Mesenchymal stem cell (in vitro differentiated cells and primary cell): ENCODE results near the gene GPRC5C.

ENCODE experiments used
- DNase-seq: peaks from one replicate; pipeline ENCODE4 v3.0.0-alpha.2; 2013
- H2AFZ ChIP-seq: one replicate; pipeline ENCODE4 v1.6.1; 2013; ENCODE audit warnings: low read depth, mild to moderate bottlenecking, control low read depth, inconsistent platforms, low read length, moderate library complexity
- H2AK5ac ChIP-seq: 2 replicates; pipeline ENCODE4 v1.6.1; 2013; ENCODE audit warnings: low read length, moderate library complexity, mild to moderate bottlenecking, inconsistent platforms; ENCODE audit not compliant: severe bottlenecking
- H2BK120ac ChIP-seq: one replicate; pipeline ENCODE4 v1.6.1; 2013; ENCODE audit warnings: low read depth, mild to moderate bottlenecking, inconsistent platforms, low read length, moderate library complexity
- H2BK12ac ChIP-seq, 2 experiments: one replicate each; pipeline ENCODE4 v1.6.1; 2013; ENCODE audit warnings: inconsistent platforms in 2 of 2, low read length in 2 of 2, mild to moderate bottlenecking in 2 of 2, moderate library complexity in 2 of 2, control low read depth in 1 of 2
- H2BK15ac ChIP-seq: one replicate; pipeline ENCODE4 v1.6.1; 2013; ENCODE audit warnings: mild to moderate bottlenecking, low read depth, inconsistent platforms; ENCODE audit not compliant: poor library complexity, severe bottlenecking
- H2BK5ac ChIP-seq: 2 replicates; pipeline ENCODE4 v1.6.1; 2013; ENCODE audit warnings: low read depth, mild to moderate bottlenecking, low read length, control low read depth, inconsistent platforms; ENCODE audit not compliant: poor library complexity, severe bottlenecking
- H3K14ac ChIP-seq, 2 experiments: one replicate each; pipeline ENCODE4 v1.6.1; 2013; ENCODE audit warnings: inconsistent platforms in 2 of 2, low read length in 2 of 2, control low read depth in 1 of 2, mild to moderate bottlenecking in 1 of 2, moderate library complexity in 1 of 2
- H3K18ac ChIP-seq, 2 experiments: one replicate each; pipeline ENCODE4 v1.6.1; 2013; ENCODE audit warnings: inconsistent platforms in 2 of 2, low read length in 2 of 2, control low read depth in 1 of 2, low read depth in 1 of 2, mild to moderate bottlenecking in 1 of 2
- H3K23ac ChIP-seq, 2 experiments: one replicate each; pipeline ENCODE4 v1.6.1; 2013; ENCODE audit warnings: inconsistent platforms in 2 of 2, low read length in 2 of 2, mild to moderate bottlenecking in 2 of 2, moderate library complexity in 2 of 2, control low read depth in 1 of 2
- H3K27ac ChIP-seq: 2 replicates; pipeline ENCODE4 v1.5.1; 2013; ENCODE audit warnings: mild to moderate bottlenecking, moderate library complexity, low read length, control low read depth, inconsistent platforms; ENCODE audit not compliant: poor library complexity, severe bottlenecking
- H3K27me3 ChIP-seq, 2 experiments: 2 replicates each; pipeline versions ENCODE4 v1.6.1 to v1.7.0; 2013; ENCODE audit warnings: low read length in 2 of 2, mild to moderate bottlenecking in 2 of 2, moderate library complexity in 2 of 2, control low read depth in 1 of 2, inconsistent platforms in 1 of 2; ENCODE audit not compliant: control insufficient read depth in 1 of 2, insufficient read depth in 1 of 2
- H3K36me3 ChIP-seq, 2 experiments: 2 replicates each; pipeline versions ENCODE4 v1.6.1 to v1.7.0; 2013; ENCODE audit warnings: low read length in 2 of 2, control low read depth in 1 of 2, inconsistent platforms in 1 of 2, low read depth in 1 of 2, mild to moderate bottlenecking in 1 of 2; ENCODE audit not compliant: insufficient read depth in 2 of 2, control insufficient read depth in 1 of 2
- H3K4ac ChIP-seq, 2 experiments: one replicate each; pipeline ENCODE4 v1.6.1; 2013; ENCODE audit warnings: inconsistent platforms in 2 of 2, low read length in 2 of 2, mild to moderate bottlenecking in 2 of 2, moderate library complexity in 2 of 2, control low read depth in 1 of 2, low read depth in 1 of 2
- H3K4me1 ChIP-seq: 2 replicates; pipeline ENCODE4 v1.6.1; 2013; ENCODE audit warnings: low read depth, low read length, control low read depth; ENCODE audit not compliant: control insufficient read depth, insufficient read depth
- H3K4me2 ChIP-seq: 2 replicates; pipeline ENCODE4 v1.6.1; 2013; ENCODE audit warnings: low read length, mild to moderate bottlenecking, inconsistent platforms; ENCODE audit not compliant: poor library complexity, severe bottlenecking
- H3K4me3 ChIP-seq, 2 experiments: 2 replicates each; pipeline versions ENCODE4 v1.5.1 to v1.7.0; 2013; ENCODE audit warnings: low read length in 2 of 2, mild to moderate bottlenecking in 2 of 2, control low read depth in 1 of 2, low read depth in 1 of 2; ENCODE audit not compliant: insufficient read depth in 1 of 2
- H3K79me1 ChIP-seq: replicated peaks from 2 replicates; pipeline ENCODE4 v1.6.1; 2013; ENCODE audit warnings: mild to moderate bottlenecking, control low read depth, low read length, inconsistent platforms; ENCODE audit not compliant: poor library complexity, severe bottlenecking
- H3K9ac ChIP-seq: 2 replicates; pipeline ENCODE4 v1.7.0; 2013; ENCODE audit warnings: mild to moderate bottlenecking, low read length, moderate library complexity
- H3K9me3 ChIP-seq: 2 replicates; pipeline ENCODE4 v1.7.0; 2013; ENCODE audit warnings: mild to moderate bottlenecking, low read length; ENCODE audit not compliant: control insufficient read depth
- H4K8ac ChIP-seq: one replicate; pipeline ENCODE4 v1.6.1; 2013; ENCODE audit warnings: inconsistent platforms, mild to moderate bottlenecking, low read length, moderate library complexity
- H4K91ac ChIP-seq: one replicate; pipeline ENCODE4 v1.6.1; 2013; ENCODE audit warnings: mild to moderate bottlenecking, low read length, inconsistent platforms
- WGBS: methylation state at CpG from one replicate; pipeline ENCODE4 v1.1.7; 2013; ENCODE audit warnings: mixed read lengths; 5-methylcytosine and 5-hydroxymethylcytosine counted together

Gene GPRC5C

DNA sequence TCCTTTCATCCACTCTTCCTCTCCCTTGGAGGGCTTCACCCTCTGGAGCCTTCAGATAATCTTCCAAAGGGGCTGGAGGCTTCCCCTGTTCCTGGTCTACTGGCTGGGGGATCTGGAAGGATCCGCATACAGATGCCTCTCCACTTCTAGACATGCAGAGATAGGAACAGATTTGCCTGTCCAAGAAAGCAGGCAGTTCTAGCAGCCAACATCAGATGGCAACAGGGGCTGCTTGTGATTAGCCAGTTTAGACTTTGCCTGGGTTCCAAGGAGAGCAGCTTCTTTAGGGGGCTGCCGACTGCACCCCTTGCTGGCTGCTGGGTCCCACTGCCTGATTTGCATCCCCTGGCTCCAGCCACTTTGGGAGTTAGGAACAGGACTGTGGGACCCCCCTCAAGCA is 28.4 kb downstream of the GPRC5C start:
- H3K4me1 ChIP-seq = no peaks in the 10 kb centered on the region
- no peak overlapping the region for H2BK15ac ChIP-seq
- no peak overlapping the region for H3K23ac ChIP-seq
- H2BK12ac ChIP-seq = no peak overlapping the region
- WGBS = 73% methylated on average over 2 of the region's 2 CpGs
- H2BK120ac ChIP-seq = no peak overlapping the region
- H3K9ac ChIP-seq = no peak overlapping the region
- H2BK5ac ChIP-seq = no peak overlapping the region
- H3K14ac ChIP-seq = no peak overlapping the region
- H3K27ac ChIP-seq = no peak overlapping the region
- no peaks in the 10 kb centered on the region for H3K9me3 ChIP-seq
- no peak overlapping the region for H4K91ac ChIP-seq
- H3K4me3 ChIP-seq = no peak overlapping the region
- peaks cover 31 to 65% of the 10 kb centered on the region in 2 experiments for H3K27me3 ChIP-seq
- H3K18ac ChIP-seq = no peak overlapping the region
- H2AFZ ChIP-seq = no peak overlapping the region
- H3K4me2 ChIP-seq = no peak overlapping the region
- no peak for DNase-seq
- H2AK5ac ChIP-seq = no peak overlapping the region
- no peak overlapping the region for H4K8ac ChIP-seq
- H3K4ac ChIP-seq = no peak overlapping the region
- H3K36me3 ChIP-seq = no peaks in the 10 kb centered on the region
- no peaks in the 10 kb centered on the region for H3K79me1 ChIP-seq

DNA sequence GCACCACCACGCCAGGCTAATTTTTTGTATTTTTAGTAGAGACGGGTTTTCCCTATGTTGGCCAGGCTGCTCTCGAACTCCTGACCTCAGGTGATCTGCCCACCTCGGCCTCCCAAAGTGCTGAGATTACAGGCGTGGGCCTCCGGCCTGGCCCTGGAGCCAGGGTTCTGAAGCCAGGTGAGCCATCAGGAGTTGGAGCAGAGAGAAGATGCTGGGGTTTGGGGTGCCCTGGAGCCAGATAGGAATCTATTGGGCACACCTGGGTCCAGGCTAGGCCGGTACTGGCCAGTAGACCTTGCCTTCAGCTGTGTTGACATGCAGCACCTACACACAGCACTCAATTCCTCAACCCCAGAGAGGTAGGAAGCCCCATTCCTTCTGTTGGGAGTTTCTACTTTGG is 29.1 kb downstream of the GPRC5C start:
- Histone ChIP-seq H3K23ac (no peak overlapping the region), H3K79me1 (no peaks in the 10 kb centered on the region), H3K9me3 (no peaks in the 10 kb centered on the region), H4K8ac (no peak overlapping the region), H2AFZ (no peak overlapping the region), H2BK120ac (no peak overlapping the region), H3K9ac (no peak overlapping the region), H2BK12ac (no peak overlapping the region), H4K91ac (no peak overlapping the region), H2BK15ac (no peak overlapping the region), H3K4me1 (no peaks in the 10 kb centered on the region), H3K27ac (no peak overlapping the region), H2BK5ac (no peak overlapping the region), H3K4ac (no peak overlapping the region), H3K18ac (no peak overlapping the region), H3K14ac (no peak overlapping the region), H2AK5ac (no peak overlapping the region), H3K36me3 (no peaks in the 10 kb centered on the region), H3K4me2 (no peak overlapping the region), H3K4me3 (no peak overlapping the region), H3K27me3 (peaks cover 39 to 71% of the 10 kb centered on the region in 2 experiments)
- DNase-seq = no peak
- WGBS = 89% methylated on average over 6 of the region's 7 CpGs

DNA sequence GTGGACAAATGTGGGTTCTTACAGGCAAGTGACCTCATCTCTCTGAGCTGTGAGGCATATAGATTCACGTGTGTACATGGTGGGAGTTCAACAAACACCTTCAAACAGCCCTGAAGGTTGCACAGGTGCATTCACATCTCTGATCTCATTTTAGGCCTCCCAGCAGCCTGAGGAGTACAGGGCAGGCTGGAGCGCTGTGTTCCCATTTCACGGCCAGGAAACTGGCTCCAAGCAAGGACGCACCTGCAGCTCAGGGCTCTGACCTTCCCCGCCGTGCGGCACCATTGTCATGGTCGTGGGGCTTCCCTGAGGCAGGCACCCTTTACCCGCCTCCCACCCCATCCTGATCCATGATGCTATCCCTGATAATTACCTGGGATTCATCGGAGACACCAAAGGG is 29.7 kb downstream of the GPRC5C start:
- no peak overlapping the region for H2AFZ ChIP-seq
- no peak overlapping the region for H3K4me3 ChIP-seq
- H2BK120ac ChIP-seq = no peak overlapping the region
- H3K79me1 ChIP-seq = no peaks in the 10 kb centered on the region
- no peak overlapping the region for H3K4ac ChIP-seq
- H3K27me3 ChIP-seq = peaks cover 45 to 75% of the 10 kb centered on the region in 2 experiments
- H2BK15ac ChIP-seq = no peak overlapping the region
- H4K91ac ChIP-seq = no peak overlapping the region
- no peak overlapping the region for H2BK5ac ChIP-seq
- H2AK5ac ChIP-seq = no peak overlapping the region
- WGBS = 82% methylated on average over 9 of the region's 10 CpGs
- no peak overlapping the region for H2BK12ac ChIP-seq
- no peak overlapping the region for H3K23ac ChIP-seq
- H3K36me3 ChIP-seq = no peaks in the 10 kb centered on the region
- no peaks in the 10 kb centered on the region for H3K4me1 ChIP-seq
- H3K14ac ChIP-seq = no peak overlapping the region
- H3K9me3 ChIP-seq = no peaks in the 10 kb centered on the region
- DNase-seq = no peak
- no peak overlapping the region for H3K4me2 ChIP-seq
- no peak overlapping the region for H3K27ac ChIP-seq
- H3K18ac ChIP-seq = no peak overlapping the region
- no peak overlapping the region for H4K8ac ChIP-seq
- no peak overlapping the region for H3K9ac ChIP-seq

DNA sequence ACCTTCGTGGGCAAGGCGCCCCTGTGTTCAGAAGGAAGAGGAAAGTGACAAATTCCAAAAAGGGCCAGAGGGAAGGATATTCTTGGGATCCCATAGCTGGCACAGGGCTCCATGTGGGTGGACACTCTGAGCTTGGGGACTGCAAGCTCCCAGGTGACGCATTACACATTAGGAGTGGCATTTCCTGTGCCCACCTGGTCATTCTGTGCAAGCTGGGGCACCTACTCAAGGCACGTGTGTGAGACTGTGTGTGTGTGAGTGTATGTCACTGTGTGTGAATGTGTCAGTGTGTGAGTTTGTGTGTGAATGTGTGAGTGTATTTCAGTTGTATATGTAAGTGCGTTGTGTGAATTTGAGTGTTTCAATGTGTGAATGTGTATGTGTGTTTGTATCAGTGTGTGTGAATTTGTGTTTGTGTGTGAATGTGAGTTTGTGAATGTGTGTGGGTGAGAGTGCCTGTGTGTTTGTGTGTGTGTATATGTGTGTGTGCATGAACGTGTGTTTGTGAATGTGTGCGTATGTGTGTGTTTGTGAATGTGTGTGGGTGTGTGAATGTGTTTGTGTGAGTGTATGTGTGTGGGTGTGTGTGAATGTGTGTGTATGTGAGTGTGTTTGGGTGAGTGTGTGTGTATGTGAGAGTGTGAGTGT is 33.0 kb downstream of the GPRC5C start:
- Histone ChIP-seq H2BK12ac (no peak overlapping the region), H3K4me3 (no peak overlapping the region), H3K4ac (no peak overlapping the region), H3K4me2 (no peak overlapping the region), H2AFZ (no peak overlapping the region), H3K18ac (no peak overlapping the region), H3K4me1 (peaks cover 3% of the 10 kb centered on the region), H4K8ac (no peak overlapping the region), H3K9ac (no peak overlapping the region), H2BK15ac (no peak overlapping the region), H4K91ac (no peak overlapping the region), H3K79me1 (no peaks in the 10 kb centered on the region), H2BK120ac (no peak overlapping the region), H3K27me3 (peaks cover 40 to 70% of the 10 kb centered on the region in 2 experiments), H3K9me3 (no peaks in the 10 kb centered on the region), H3K36me3 (no peaks in the 10 kb centered on the region), H3K14ac (no peak overlapping the region), H2BK5ac (no peak overlapping the region), H2AK5ac (no peak overlapping the region), H3K27ac (no peak overlapping the region), H3K23ac (no peak overlapping the region)
- WGBS = 89% methylated on average over 7 of the region's 7 CpGs
- no peak for DNase-seq
